ENCODE measurements around the gene NEU4. TPM values are rescaled to one million over a fixed set of nuclear protein-coding genes. Genes with fewer than 3 reads are reported as not detected.
"Not testable (repeated sequence)": the region's sequence is repeated elsewhere in the genome, so short reads cannot be mapped to it uniquely, and the experiment has no call there.

Gene NEU4
- total RNA-seq, 1 experiment from 2014 or later: not detected

DNA sequence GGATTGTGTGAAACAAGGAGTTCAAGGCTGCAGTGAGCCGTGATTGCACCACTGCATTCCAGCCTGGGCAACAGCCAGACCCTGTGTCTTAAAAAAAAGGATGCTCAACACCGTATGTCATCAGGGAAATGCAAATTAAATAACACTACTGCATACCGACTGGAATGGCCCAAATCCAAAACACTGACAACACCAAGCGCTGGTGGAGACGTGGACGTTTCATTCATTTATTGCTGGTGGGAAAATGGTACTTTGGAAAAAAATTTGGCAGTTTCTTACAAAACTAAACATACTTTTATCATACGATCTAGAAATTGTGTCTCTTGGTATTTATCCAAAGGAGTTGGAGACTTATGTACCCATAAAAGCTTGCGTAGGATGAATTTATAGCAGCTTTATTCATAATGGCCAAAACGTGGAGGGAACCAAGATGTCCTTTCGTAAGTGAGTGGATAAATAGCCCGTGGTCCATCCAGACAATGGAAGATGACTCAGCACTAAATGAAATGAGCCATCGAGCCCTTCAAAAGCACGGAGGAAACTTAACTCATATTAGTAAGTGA, 24.2 kb downstream of the NEU4 start:
- no peak for DNase-seq (ENCODE audit: low read depth)

DNA sequence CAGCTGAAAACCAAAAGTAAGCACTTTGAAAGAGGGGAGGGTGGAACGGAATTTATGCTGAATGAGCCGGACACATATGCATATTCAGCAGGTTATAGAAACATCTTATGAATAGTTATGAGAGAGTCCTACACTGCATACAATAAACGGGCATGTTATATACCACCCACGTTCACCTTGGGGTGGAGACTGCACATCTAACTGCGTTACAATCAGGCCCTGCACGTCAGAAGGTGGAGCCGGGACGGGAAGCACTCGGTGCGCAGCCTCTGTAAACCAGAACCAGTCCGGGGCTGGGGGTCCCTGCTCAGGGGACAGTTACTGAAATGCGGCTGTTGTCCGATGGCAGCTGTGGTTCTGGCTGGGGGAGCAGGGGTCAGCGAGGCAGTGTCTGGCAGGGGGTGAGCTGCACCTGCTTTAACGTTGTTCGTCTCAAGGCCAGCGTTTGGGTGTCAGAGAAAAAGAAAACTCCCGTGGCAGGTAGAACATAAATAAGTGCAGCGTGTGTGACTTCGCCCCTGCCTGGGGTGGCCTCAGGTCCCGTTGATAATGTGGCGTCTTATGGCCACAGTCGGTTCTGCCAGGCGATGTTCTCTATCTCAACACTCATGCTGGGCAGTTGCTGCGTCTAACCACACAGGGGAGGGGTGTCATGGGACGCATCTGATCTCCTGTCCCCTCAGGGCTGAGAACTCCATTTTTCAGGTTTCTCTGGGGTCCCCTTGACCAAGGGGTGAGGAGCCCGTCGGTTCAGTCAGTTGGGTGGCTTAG, 24.9 kb downstream of the NEU4 start:
- DNase-seq (ENCODE audit: low read depth): not testable (repeated sequence)

DNA sequence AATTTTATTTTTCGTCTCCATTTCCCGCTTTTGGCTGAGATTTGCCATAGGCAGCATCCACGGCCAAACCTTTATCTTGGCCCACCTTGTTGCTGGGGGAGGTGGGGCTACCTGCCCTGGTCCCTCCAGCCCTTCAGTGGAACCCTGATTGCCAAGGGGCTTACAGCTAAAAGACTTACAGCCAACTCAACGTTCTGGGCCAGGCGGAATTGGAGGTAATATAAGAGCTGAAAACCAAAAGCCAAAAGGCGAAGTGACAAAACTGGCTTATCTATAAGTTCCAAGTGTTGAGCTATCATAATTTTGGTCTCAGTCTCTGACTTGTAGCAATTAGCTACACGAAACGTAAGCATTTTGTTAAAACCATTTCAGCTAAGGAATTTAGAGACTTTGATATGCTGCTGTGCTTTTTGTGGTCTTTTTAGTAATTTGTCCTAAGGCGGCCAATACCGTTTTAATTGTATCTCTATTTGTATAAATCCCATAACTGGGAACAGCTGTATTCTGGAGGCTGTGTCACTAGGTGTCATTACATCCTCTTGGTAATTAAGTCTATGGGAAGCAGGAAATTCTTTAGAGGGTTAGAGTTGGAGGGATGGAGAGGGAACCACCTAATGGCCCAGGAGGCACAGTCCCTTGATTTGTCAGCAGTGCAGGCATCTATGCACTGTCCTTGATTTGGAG, 25.7 kb downstream of the NEU4 start:
- DNase-seq (ENCODE audit: low read depth): no peak

DNA sequence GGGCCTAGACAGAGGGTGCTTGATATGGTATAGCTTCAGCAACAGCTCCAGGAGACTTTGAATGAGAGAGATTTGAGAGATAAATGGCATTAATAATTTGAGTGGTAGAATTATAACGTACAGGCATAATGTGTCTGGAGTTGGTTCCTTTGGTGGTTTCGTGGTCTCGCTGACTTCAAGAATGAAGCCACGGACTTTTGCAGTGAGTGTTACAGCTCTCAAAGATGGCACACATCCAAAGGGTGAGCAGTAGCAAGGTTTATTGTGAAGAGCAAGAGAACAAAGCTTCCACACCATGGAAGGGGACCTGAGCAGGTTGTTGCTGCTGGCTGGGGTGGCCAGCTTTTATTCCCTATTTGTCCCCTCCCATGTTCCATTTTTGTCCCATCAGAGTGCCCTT, 26.6 kb downstream of the NEU4 start:
- DNase-seq (ENCODE audit: low read depth): no peak

DNA sequence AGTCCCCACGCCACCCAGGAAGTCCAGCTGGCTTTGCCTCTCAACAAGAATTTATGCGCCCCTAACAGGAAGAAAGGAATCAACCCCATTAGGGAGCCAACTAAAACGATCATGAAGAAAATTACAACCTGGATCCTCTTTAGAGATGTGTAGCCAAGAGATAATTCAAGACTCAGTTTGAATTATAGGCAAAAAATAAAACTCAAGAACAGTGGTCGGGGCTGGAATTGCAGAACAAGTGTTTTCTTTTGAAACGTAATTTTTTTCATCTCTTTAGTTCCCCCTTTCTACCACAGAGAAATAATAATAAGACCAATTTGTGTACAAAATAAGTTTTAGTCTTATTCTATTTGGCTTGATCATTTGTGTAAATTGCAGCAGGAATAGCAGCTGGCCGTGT, 27.3 kb downstream of the NEU4 start:
- no peak for DNase-seq (ENCODE audit: low read depth)

DNA sequence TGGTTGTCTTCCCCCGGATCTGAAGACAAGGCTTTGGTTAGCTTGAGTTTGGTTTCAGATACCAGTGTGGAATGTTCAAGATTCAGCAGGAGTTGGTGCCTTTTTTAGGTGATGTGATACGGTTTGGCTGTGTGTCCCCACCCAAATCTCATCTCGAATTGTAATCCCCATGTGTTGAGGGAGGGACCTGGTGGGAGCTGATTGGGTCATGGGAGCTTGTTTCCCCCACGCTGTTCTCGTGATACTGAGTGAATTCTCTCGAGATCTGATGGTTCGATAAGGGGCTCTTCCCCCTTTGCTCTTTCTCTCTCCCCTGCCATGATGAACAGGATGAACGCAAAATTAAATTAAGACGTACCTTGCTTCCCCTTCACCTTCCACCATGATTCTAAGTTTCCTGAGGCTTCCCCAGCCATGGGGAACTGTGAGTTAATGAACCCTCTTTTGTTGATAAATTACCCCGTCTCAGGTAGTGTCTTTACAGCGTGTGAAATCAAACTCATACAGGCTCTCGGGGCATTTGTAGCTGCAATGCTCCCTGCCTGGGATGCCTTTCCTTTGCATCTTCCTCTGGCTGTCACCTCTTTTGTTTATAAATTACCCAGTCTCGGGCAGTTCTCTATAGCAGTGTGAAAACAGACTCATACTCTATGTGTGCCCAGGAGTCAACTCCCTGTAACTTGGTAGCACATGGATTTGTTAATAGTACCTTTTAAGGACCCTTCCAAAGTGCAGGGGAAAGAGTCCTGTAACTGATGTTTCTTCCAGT, 28.4 kb downstream of the NEU4 start:
- no peak for DNase-seq (ENCODE audit: low read depth)

DNA sequence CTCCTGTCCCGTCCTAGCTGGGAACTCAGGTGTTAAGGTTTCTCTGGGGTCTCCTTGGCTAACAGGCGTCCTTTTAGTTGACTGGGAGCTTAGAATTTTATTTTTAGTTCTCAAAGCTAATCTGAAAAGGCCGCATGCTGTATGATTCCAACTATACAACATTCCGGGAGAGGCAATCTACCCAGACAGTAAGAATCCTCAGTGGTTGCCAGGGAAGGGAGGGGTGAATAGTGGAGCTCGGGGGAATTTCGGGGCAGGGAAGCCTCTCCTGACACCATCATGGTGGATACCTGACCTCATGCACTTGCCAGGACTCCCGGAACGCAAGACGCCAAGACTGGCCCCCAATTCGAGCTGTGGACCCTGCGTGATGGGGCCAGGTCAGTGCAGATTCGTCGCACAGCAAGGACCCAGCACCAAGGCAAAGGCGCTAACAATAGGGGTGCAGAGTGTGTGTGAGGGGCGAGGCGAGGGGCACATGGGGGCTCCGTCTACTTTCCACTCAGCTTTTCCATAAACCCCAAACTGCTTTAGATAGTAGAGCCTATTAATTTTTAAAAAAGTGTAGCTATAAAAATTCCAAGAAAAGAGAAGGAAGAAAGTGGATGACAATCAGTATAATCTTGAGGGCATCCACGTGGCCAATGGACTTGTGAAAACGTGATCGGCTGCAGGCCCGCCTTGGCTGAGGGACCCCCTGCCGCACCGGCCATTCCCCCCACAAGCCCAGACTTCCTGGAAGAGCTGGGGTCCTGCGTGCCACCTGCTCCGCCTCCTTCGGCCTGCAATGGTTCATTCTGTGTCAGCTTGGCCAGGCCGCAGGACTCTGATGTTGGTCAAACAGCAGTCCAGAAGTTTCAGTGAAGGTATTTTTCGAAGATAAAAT, 32.4 kb downstream of the NEU4 start:
- DNase-seq (ENCODE audit: low read depth): no peak

DNA sequence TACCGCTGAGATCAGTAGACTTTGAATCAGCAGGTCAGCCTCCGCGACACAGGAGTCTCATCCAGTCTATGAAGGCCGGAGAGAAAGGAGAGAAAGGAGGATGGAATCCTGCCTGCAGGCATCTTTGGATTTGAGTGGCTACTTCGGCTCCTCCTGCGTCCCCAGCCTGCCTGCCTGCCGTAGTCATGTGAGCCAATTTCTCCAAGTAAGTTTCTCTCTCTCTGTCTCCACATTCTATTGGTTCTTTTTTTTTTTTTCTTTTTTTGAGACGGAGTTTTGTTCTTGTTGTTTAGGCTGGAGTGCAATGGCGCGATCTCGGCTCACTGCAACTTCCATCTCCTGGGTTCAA, 33.0 kb downstream of the NEU4 start:
- no peak for DNase-seq (ENCODE audit: low read depth)

DNA sequence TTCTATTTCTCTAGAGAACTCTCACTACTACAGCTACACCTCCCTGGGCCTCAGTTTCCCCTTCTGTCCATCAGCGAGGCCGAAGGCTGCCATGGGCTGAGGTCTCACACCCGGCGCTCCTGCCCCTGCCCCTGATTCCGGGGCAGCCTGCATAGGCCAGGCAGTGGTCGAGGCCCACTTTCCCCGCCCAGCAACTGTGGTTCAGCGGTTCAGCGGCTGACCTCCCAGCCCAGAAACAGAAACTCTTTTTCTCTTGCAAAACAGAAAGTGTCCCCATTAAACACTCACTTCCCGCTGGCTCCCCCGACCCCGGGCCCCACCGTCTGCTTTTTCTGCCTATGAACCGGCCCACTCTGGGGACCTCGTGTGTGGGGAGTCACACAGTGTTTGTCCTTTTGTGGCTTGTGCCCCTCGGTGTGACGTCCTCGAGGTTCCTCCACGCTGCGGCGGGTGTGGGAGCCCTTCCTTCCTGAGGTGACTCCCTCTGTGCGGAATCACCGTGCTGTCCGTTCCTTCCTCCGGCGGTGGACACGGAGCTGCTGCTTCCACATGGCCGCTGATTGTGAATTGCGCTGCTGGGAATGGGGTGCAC, 33.7 kb downstream of the NEU4 start:
- no peak for DNase-seq (ENCODE audit: low read depth)

DNA sequence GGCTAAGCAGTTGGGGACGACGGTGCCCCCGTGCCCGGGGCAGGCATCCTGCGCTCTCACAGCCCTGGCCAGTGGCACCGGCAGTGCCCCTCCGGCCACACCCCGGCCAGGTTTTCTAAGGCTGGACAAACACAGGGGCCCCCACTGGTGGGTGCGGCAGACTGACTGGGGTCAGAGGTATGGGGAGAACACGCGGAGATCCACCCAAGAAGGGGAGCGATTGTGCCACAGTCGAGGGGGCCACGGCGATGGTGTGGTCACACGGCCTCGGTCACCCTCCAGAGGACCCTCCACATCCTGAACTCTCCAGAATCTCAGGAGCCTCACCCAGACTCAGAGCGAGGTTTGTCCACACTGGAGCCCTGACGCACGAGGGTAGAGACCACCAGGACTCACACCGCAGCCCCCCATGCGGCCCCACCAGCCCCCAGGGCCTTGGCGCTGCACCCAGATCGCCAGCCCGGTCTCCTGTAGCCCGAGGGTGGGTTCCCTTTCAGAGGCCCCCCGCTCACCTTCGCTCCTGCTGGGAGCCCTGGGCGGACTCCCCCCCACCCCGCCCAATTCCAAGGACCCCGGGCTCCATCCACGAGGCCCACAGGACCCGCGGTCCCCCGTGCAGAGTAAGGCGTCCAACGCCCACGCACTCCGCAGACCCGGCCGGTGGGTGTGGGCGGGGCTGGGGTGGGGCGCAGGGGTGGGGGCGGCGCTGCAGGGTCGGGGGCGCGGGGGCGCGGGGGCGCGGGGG, 34.5 kb downstream of the NEU4 start:
- no peak for DNase-seq (ENCODE audit: low read depth)

DNA sequence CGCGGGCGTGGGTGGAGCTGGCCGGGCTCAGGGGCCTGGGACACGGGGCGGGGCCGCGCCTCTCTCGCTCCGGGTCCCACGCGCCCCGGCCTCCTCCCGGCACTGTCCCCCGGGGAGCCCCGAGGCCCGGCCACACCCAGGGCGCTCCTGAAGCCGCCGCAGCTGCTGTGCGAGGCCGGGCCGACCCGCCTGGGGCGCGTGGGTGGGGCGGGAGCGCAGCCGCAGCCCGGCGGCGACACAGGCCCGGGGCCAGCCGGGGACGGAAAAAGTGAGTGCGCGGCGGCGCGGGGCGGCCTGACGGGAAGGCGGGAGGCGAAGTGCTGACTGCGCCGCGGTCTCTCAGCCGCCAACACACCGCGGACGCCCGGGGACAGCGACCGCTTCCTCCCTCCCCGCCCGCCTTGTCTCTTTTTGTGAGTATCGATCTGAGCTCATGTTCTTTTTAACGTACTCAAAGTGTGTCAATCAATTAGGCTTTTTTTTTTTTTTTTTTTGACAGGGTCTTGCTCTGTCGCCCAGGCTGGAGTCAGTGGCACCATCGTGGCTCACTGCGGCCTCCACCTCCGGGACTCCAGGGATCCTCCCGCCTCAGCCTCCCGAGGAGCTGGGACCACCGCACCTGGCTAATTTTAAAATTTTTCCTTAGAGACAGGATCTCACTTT, 35.2 kb downstream of the NEU4 start:
- DNase-seq (ENCODE audit: low read depth): no peak

DNA sequence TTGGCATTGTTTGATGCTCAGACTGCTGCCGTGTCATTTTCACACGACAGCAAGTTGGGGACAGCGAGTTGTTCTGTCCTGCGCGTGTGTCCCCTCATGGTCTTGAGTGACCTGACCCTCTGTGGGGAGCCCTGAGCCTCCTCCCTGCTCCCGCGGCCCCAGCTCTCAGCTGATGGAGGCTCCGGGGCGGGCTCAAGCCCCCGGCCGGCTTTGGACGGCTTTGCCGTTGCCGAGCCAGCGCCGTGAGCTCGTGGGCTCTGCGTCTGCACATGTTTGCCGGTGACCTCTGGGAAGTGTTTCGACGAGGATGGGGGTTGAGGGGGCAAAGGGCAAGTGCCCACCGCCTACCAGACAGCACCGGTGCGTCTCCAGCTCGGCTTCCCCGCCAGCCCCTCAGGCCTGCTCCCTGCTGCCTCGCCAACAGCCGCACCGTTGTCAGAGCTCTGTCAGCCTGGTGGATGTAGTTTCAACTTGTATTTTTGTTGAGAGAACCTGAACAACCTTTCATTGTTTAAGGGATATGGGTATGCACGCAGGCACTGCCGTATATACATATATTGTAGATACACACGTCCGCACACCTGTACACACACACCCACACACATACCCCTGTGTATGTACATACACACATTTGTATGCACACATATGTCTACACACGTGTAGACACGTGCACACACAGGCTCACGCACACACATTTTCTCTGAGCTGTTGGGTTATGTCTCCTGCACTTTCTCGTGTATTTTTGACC, 36.0 kb downstream of the NEU4 start:
- DNase-seq (ENCODE audit: low read depth): no peak

DNA sequence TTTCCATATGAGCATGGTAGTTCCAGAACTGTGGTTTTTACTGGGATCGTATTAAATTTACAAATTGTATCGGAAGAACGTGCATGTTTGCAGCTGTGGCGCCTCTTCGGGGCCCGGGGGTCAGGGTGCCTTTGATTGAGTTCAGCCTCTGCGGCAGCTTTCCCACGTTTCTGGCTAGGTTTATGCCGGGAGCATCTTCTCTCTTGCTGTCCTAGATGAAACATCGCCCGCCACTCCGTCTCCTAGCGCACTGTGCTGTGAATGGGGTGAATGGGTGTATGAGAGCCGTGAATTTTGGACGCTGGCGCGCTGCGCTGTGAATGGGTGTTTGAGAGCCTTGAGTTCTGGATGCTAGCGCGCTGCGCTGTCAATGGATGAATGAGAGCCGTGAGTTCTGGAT, 37.4 kb downstream of the NEU4 start:
- DNase-seq (ENCODE audit: low read depth): no peak

DNA sequence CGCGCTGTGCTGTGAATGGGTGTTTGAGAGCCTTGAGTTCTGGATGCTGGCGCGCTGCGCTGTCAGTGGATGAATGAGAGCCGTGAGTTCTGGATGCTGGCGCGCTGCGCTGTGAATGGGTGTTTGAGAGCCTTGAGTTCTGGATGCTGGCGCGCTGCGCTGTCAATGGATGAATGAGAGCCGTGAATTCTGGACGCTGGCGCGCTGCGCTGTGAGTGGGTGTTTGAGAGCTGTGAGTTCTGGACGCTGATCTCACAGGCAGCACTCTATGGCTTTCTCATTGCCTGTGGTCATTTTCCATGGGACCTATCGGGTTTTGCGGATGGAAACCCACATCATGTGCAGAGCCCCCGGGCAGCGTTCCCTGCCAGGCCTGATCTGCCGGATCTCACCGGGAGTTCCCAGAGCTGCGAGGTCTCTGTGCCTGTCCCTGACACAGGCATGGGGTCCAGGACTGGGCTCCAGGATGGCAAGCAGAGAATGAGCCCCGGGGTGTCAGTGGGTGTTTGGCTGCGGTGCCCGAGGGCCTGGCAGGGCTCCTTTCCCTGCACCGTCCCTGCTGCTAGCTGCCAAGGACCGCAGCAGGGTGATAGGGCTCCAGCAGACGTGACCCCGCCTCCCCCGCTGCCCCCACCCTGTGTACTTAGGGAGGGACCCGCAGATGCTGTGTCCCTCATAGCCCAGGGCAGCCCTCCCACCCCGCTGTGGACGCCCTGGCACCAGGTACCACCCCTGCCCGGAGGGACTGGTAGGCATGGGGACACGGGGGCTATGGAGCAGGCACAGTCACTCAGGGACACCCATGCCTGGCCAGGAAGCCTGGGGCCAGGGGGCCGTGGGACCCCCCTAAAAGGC, 40.0 kb downstream of the NEU4 start:
- no peak for DNase-seq (ENCODE audit: low read depth)

DNA sequence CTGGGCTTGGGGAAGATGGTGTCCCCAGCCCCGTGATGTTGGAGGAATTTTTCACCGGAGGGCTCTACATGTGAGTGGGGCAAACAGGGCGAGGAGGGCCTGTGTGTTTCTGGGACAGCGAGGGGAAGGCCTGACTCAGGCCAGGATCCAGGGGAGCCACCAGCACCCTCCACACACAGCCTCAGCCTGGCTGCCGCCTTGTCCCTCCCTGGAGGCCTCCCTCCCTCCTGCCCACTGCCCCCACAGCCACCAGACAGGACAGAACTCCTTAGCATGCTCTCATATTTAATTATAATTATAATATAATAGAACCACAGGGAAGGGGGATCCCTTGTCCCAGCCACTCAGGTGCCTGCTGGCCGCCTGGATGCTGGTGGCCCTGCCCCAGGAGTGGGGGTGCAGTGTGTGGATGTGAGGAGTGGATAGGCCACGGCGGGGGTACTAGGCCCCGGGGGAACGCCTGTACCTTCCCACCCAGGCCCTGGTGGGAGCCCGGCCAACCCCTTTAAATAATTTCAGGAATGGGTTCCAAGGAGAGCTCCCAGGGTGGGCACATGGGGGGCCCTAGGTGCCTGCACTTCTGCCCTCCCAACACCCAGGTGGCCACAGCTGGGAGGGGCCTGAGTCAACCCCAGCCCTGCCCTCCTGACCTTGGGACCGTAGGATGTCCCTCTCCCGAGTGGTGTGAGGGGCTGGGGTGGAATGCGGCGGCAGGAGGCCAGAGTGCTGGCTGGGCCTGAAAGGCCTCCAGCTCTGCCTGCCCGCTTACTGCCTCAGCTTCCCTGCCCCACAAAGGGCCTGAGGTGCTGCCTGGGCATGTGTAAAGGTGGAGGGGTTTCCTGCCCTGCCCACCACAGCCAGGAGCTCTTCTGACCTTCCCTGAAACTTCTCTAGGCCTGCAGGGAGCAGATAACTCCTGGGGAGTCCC, 40.9 kb downstream of the NEU4 start:
- DNase-seq (ENCODE audit: low read depth): no peak

DNA sequence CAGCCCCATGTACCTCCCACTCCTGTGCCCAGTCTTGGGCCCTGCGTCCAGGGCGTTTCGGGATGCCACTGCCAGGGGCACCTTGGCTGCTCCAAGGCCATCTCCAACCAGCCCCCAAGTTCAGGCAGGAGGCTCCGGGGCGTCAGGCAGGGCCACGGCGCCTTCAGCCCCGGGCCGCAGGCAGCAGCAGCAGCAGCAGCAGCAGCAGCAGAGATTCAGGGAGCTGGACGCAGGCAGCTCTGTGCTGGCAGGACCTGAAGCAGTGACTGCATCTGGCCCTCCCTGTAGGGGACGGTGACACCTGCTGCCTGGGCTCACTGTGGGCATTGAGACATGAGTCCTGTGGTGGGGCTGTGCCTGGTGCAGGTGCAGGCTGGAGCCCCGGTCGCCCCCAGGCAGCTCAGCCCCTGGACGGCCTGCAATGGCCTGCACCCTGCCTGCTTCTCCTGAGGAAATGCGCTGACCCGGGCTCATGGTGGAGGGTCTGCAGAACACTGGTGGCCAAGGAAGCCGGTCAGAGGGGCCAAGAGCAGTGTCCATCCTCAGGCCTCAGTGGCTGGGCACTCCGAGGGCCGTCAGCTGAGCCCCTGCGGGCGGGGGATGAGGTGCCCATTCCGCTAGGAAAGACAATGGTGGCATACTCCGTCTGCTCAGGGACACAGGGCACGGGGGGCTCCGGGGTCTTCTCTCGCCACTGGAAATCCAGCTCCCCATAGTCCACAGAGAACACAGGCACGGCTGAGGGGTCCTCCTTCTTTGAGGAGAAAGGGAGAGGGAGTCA, 41.7 kb downstream of the NEU4 start:
- no peak for DNase-seq (ENCODE audit: low read depth)

Data from LHCN-M2 (cell line).